ENCODE data around the gene FN3K.
A peak's percentile ranks its signal among the peaks of the same experiment; 100 is the strongest.
"Not testable (repeated sequence)": the region's sequence is repeated elsewhere in the genome, so short reads cannot be mapped to it uniquely, and the experiment has no call there.

The FN3K gene

DNA sequence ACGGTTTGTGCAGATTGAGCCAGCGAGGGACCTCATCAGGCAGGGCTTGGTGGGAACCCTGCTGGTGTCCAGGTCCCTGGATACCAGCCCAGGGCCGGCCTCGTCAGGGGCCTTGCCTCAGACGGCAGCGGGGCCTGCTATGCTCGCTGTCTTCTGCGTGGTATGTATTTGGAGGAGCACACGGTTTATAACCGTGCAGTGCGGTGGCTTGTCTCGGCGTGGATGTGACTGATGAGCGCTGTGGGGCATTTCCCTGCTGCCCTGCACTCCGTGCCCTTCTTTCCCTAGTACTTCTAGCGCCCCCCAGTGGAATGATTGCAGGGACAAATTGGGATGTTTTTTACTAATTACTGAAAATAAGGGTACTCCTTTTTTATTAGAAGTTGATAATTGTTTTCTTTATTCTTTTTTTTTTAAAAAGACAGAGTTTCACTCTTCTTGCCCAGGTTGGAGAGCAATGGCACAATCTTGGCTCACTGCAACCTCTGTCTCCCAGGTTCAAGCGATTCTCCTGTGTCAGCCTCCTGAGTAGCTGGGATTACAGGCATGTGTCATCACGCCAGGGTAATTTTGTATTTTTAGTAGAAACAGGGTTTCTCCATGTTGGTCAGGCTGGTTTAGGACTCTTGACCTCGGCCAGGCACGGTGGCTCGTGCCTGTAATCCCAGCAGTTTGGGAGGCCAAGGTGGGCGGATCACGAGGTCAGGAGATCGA, 31.8 kb downstream of the FN3K start:
- FAIRE-seq (no peak), DNase-seq (ENCODE audit: extremely low spot score, insufficient read length, low read depth) (no peak)

DNA sequence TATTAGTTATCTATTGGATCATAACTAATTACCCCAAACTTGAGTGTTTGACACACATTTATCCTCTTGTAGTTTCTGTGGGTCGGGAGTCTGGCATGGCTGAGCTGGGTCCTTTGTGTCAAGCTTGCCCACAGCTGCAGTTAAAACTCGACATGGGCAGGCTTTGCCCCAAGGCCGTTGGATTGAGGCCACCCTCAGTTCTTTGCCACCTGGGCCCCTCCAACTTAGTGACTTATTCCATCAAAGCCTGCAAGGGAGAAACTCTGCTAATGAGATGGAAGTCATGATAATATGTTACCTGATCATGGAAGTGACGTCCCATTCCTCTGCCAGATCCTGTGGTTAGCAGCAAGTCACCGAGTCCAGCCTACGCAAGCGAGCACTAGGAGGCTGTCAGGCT, 33.6 kb downstream of the FN3K start:
- DNase-seq (ENCODE audit: extremely low spot score, insufficient read length, low read depth) = no peak
- no peak for FAIRE-seq

DNA sequence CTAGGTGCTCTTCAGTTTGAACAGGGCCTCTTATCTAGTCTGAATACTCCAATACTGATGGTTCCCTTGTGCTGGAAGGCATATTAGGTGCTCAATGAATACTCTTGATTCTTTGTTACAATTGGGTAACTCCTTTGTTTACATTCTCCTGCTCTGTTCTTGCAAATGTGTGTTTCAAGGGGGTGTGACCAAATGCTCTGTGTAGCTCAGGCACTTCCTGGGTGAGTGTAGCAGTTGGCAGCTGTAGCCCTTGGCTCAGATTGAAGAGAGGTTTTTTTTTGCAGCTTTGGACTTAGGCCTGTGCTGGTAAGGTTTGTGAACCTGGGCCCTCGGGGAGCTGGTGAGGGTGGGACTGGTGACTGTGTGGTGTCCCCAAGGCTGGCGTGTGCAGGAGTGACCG, 36.6 kb downstream of the FN3K start:
- DNase-seq (ENCODE audit: extremely low spot score, insufficient read length, low read depth) (no peak), FAIRE-seq (no peak)

DNA sequence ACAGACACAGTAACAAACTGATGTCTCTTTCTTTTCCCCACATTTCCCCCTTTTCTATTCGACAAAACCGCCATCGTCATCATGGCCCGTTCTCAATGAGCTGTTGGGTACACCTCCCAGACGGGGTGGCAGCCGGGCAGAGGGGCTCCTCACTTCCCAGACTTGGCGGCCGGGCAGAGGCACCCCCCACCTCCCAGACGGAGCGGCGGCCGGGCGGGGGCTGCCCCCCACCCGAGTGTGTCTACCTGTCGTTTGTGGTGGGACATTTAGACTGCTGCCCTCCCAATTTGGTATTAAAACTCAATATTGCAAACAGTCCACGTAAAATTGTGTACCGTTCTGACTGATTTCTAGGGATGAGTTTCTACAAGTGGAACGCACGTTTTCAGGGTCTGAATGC, 39.0 kb downstream of the FN3K start:
- FAIRE-seq; DNase-seq (ENCODE audit: extremely low spot score, insufficient read length, low read depth): not testable (repeated sequence)

DNA sequence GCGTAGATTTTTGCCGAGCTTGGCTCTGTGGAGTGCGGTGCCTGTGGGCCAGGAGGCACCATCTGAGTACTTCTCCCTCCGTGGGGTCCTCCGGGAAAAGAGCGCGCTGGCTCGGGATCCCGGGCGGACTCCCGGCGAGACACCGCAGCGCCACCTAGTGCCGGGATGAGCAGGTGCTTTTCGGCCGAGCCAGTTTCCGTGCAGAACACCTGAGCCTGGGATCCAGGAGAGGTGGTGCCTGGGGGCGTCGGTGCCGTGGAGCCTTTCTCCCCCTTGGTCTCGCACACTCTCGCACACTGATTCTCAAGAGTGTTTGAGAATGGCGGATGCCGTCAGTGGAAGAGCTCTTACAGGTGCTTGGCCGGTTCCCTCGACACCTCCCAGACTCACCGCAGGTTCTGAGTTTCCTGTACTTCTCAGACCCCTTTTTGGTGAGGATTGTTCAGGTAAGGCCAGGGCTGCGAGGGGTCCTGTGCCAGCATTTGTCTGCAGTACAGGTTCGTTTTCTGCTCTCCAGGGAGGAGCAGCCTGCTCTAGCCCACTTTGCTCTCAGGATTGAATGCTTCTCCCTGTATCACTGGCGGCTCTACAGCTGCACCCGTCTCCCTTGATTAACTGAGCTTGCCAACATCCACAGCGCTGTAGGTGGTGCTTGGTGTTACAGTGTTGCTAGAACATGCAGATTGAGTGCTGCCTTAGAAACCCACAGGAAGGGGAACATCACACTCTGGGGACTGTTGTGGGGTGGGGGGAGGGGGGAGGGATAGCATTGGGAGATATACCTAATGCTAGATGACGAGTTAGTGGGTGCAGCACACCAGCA, 39.8 kb downstream of the FN3K start:
- no peak for FAIRE-seq
- DNase-seq (ENCODE audit: extremely low spot score, insufficient read length, low read depth) = no peak

DNA sequence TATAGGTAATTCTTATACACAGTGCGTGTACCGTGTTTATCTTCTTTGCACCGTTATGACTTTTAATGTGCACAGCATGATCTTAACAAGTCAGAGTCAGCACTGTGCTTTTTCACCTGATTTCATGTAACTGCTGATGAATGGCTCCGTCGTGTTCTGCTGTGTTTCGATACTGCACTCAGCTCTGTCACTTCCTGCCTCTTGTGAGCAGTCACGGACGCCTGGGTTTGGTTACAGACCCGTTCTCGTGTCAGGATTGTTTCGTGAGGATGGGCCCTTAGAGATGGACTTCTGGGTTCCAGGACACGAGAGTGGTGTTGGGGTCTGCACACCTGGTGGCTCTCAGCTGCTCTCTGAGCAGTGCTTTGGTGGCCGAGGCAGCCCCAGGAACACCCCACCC, 41.0 kb downstream of the FN3K start:
- FAIRE-seq = peak; percentile 90
- DNase-seq (ENCODE audit: extremely low spot score, insufficient read length, low read depth) = no peak

DNA sequence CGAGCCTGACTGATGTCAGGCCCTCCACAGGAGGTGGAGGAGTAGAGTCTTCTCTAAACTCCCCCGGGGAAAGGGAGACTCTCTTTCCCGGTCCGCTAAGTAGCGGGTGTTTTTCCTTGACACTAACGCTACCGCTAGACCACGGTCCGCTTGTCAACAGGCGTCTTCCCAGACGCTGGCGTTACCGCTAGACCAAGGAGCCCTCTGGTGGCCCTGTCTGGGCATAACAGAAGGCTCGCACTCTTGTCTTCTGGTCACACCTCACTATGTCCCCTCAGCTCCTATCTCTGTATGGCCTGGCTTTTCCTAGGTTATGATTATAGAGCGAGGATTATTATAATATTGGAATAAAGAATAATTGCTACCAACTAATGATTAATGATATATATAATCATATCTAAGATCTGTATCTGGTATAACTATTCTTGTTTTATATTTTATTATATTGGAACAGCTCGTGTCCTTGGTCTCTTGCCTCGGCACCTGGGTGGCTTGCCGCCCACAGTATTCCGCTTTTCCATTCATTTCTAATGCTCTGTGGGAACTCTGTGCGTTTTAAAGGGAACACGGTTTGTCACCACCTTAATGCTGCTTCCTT, 42.5 kb downstream of the FN3K start:
- not testable (repeated sequence) for DNase-seq (ENCODE audit: extremely low spot score, insufficient read length, low read depth); FAIRE-seq

DNA sequence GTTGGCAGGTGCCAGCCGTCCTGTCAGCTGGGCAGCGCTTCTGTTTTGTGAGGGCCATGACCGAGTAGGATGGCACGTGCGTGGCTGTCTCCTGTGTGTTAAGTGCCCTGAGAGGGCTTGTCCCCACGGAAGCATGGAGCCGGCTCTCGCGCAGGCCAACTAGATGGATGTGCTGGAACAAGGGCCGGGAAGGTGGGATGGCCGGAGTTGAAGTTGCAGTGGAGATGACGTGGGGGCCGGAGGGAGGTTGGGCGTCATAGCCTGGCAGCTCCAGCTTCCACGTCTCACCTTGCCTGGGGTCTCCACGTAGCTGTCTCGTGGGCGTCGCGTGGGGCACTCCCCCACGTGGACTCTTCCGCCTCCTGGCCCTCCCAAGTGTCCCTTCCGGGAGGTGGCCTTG, 44.1 kb downstream of the FN3K start:
- FAIRE-seq (no peak), DNase-seq (ENCODE audit: extremely low spot score, insufficient read length, low read depth) (no peak)

DNA sequence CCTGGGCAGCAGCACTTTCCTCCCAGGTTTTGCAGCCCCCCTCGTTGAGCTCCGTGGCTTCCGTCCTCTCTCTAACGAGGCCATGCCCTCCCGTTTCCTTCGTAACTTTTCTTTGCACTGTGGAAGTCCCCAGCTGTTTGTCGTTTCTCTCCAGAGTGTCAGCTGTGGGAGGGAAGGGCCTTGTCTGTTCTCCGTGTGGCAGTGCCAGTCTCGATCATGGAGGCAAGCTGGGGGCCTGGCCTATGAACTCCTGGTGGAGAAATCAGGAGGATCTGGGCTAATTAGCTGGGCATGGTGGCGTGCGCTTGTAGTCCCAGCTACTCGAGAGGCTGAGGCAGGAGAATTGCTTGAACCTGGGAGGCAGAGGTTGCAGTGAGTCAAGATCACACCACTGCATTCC, 44.8 kb downstream of the FN3K start:
- no peak for DNase-seq (ENCODE audit: extremely low spot score, insufficient read length, low read depth)
- FAIRE-seq = no peak

DNA sequence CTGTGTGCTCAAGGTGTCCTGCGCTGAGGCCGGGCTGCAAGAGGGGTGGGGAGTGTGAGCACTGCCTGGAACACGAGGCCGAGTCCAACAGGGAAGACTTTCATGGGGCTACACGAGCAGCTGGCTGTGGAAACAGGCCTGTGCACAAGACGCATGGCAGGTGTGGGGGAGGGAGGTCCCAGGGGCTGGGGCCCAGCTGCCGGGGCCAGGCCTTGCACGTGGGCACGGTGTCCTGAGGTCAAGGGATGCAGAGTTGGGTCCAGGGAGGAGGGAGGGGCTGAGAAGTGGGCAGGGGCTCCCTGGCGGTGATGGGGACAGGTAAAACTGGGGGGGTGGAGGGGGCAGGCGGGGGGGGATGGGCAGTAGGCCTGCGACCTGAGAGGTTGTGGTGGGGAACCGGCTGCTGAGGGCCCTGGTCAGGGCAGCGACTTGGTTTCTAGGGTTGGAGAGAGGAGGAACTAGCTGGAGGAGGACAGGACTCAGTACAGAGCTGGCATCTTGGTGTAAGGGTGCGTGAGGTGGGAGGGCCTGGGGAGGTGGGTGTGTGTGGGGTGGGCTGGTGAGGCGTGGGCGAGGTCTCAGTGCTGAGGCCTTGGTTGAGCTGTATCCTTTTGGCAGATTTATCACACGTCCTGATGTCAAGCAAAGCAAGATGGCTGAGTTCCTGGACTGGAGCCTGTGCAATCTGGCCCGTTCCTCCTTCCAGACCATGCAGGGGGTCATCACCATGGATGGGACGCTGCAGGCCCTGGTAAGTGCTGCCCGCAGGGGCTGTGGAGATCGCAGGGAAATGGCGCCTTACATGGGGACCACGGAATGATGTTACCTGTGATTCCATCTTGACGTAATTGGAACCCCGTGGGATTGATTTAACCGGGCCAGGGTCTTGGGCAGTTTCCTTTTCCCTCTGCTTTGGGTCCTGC, 45.8 kb downstream of the FN3K start:
- no peak for DNase-seq (ENCODE audit: extremely low spot score, insufficient read length, low read depth)
- no peak for FAIRE-seq

DNA sequence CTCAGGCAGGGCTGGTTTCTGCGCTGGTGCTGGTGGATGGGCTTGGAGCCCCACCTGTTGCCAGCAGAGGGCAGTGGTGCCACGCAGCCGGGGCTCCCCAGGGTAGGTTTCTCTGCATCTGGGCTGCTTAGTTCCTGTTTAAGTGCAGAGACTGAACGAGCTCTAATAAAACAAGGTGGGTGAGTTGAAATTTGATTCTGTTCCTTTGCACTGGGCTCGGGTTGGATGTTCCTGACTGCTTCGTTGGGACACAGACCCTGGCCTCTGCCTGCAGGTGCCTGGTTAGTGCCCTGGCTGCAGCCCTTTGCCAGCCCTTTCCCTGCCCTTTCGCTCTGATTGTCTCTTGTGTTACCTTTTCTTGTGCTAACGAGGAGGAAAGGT, 46.5 kb downstream of the FN3K start:
- peak; percentile 68 for FAIRE-seq
- peak; percentile 84 for DNase-seq (ENCODE audit: extremely low spot score, insufficient read length, low read depth)

DNA sequence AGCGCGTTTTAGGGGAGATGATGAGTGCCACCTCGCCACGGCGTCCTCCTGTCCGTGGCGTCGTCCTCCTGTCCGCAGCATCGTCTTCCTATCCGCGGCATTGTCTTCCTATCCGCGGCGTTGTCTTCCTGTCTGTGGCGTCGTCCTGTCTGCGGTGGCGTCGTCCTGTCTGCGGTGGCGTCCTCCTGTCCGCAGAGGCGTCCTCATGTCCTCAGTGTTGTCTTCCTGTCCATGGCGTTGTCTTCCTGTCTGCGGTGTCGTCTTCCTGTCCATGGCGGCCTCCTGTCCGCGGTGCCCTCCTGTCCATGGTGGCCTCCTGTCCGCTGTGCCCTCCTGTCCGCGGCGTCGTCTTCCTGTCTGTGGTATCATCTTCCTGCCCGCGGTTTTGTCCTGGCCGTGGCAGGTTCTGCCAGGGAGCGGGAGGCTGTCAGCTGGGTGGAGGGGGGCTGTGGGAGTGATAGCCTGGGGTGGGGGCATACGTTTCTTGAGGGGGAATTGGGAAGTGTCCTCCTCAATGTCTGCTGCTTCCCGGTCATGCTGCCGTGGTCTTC, 47.3 kb downstream of the FN3K start:
- DNase-seq (ENCODE audit: extremely low spot score, insufficient read length, low read depth) (no peak), FAIRE-seq (no peak)

DNA sequence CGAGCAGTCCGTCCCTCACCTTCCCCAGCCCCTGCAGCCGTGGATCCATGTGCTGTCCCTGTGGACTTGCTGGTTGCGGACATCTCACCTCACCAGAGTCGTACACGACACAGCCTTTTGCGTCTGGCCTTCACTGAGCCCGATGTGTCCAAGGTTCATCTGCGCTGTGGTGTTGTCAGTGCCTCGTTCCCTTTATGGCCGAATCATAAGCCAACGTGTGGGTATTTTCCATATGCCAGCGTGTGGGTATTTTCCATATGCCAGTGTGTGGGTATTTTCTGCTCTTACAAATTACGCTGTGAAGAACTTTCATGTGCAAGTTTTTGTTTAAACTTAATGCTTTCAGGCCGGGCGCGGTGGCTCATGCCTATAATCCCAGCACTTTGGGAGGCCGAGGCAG, 48.1 kb downstream of the FN3K start:
- no peak for DNase-seq (ENCODE audit: extremely low spot score, insufficient read length, low read depth)
- FAIRE-seq = no peak

DNA sequence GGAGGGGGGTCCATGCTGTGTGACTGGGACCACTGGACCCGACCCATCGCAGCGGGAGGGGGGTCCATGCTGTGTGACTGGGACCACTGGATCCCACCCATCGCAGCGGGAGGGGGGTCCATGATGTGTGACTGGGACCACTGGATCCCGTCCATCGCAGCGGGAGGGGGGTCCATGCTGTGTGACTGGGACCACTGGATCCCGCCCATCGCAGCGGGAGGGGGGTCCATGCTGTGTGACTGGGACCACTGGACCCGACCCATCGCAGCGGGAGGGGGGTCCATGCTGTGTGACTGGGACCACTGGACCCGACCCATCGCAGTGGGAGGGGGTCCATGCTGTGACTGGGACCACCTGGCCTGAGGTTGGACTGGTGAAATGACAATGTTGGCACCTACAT, 50.2 kb downstream of the FN3K start:
- not testable (repeated sequence) for FAIRE-seq

DNA sequence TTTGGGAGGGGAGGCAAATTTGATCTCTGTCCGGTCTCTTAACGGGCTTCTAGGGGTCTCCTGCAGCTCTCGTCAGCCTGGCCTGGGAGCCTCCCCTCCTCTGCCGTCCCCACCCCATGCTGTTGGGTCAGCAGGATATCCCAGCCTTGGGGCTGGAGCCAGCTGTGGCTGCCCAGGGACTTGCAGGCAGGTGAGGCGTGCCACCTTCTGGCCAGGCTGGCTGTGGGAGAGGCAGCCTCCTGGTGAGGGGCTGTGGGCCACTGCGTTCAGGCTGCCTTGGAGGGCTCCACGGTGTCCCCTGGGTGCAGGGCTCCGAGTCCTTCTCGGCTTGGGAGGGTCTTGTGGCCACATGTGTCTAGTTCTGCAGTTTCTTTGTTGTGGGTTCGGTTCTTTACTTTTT, 51.0 kb downstream of the FN3K start:
- no peak for DNase-seq (ENCODE audit: extremely low spot score, insufficient read length, low read depth)

More for the DNA sequence above, 50.2 kb downstream of the FN3K start:
- not testable (repeated sequence) for DNase-seq (ENCODE audit: extremely low spot score, insufficient read length, low read depth)

DNA sequence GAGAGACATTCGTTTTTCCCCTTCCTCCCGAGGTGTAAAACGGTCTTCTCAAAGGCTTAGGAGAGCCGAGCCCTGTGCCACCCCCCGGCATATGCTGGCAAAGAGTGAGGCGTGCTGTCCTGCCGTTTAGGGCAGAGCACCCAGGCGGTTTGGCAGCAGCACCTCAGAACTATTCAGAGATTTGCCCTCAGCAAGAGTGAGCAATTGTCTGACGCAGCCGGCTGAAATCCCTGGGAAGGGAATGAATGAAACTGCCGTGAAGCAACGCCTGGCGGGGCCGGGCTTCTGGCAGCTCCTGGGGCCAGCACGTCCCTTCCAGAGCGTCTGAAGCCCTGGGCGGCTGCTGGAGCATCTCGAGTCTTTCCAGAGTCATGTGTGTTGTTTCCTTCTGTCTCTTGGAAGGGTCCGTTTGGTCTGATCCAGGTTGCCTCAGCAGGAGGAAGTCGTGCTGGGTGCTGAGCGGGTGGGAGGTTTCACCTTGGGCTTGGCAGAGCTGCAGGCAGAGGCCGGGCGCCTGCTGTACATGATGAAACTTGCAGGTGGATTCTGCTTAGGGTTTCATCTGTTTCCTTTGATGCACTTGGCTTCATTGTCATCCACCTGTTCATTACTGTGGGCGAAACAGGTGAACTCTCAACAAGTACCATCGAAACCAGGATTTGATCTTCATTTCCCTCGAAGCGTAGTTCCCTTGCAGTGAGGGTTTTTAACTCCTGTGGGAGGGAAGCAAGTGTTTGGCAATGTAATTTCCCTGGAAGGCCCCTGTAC, 51.9 kb downstream of the FN3K start:
- DNase-seq (ENCODE audit: extremely low spot score, insufficient read length, low read depth) (no peak), FAIRE-seq (no peak)

More for the DNA sequence above, 51.0 kb downstream of the FN3K start:
- FAIRE-seq = no peak

DNA sequence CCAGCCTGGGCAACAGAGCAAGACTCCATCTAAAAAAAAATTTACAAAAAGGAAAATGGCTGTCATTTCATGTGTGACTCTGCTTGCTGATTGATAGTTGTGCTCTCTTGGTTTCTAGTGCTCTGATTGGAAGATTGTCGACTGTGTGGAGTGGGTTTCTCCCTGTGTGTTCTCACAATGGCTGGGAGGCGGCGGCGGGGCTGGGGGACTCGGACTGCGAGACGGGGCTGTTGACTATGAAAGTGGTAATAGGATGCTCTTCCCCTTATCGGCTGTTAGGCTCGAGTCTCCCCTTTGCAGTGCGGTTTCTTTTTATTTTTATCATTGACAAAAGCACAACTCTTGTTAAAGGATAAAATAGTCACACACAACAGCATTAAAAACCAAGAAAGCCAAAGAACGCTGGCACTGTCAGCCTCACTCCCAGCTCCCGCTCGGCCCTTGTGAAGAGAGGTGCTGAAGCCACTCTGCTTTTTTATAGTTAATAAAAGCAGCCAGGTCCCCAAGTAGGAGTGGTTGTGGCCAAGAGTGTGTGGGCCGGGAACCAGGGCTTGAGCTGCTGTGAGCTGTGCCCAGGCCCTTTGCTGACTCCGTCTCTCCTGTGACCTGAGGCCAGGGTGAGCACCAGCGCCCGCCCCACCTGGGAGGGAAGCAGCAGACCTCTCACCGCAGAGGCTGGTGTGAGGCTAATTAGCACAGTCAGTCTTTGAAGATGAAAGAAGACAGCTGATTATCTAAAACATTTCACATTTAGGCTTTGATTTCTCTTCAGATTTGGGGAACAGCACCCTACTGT, 53.0 kb downstream of the FN3K start:
- FAIRE-seq (no peak), DNase-seq (ENCODE audit: extremely low spot score, insufficient read length, low read depth) (no peak)

DNA sequence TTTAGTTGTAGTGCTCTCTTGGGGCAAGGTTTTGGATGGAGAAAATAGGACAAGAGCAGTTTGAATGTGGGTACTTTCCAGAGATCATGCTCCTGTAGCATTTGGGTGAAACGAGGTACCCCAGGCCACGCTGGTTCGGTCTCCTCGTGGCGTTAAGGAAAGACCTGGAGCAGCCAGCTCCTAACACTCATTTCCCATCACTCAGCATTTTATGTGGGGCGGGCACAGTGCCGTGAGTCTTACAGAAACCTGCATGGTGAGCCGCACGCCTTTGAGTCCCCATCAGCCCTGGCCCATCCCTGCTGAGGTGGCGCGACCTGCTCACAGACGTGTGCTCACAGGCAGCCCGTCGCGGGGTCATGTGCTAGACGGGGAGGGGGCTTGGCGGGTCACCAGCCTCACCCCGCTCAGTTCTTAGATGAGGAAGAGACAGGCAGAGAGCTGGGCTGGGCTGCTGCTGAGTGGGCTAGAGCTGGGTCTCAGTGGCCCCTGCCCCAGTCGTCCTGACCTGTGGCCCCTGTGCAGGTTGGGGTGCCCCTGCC, 53.7 kb downstream of the FN3K start:
- FAIRE-seq (no peak), DNase-seq (ENCODE audit: extremely low spot score, insufficient read length, low read depth) (no peak)
